ENCODE data around the gene GJD3.

The GJD3 gene

DNA sequence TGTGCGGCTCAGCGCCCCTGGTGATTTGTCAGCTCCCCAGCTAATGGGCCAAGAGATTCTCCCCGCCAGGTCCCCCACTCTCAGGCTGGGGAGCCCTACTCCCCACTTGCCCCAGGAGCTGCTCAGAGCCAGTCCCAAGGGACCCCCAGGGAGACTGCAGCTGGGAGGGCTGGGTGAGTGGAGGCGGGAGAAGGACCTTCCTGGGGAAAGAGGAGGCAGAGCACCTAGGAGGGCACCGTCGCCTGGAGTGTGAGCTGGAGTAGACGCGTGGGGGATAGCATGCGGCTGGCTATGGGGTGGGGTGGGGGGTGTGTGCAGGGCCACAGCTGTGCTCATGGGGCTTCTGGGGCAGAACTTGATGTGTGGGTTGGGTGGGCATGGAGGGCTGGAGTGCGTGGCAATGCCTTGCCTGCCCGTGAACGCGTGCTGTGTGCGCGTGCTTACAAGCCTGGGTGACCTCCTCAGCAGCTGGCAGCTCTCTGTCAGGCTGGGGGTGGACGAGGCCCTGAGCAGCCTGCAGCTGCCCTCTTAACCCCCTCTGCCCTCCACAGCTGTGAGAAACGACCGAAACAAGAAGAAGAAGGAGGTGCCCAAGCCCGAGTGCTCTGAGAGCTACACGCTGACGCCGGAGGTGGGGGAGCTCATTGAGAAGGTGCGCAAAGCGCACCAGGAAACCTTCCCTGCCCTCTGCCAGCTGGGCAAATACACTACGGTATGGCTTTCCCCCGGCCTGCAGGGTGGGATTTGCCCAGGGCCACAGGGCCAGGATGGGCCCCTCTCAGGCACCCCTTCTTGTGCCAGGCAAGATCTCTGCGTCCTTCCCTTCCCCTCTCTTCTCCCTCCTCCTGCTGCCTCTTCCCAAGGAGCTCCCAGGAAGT, 12.9 kb downstream of the GJD3 start:
- DNase-seq (ENCODE audit: low read depth), result no peak

DNA sequence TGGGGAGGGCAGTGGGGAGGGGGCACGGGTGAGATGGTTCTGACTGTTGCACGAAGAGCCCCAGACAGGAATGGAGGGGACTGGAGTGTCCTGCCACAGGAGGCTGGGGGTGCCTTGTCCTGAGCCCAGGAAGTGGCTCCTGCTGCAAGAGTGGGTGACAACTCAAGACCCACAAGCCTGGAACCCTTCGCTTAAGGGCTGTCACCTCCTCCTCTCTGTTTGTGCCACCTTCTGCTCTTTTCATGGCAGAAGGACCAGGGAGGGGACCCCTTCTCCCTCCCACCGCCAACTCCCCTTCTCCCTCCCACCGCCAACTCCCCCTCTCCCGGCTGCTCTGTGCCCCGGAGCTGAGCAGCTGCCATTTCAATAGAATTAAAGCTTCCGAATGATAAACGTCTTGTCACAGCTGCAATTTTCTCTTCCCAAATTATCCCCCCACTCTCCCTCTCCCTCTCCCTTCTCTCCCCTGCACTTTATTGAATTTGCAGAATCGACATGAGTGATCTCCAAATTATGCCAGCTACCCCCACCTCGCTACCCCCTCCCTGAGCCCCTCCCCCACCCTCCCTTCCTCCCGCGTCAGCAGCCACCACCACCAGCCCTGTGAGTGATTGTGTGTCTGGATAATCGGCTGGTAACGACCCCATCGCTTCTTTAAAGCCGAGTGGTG, 13.7 kb downstream of the GJD3 start:
- DNase-seq (ENCODE audit: low read depth), result no peak

DNA sequence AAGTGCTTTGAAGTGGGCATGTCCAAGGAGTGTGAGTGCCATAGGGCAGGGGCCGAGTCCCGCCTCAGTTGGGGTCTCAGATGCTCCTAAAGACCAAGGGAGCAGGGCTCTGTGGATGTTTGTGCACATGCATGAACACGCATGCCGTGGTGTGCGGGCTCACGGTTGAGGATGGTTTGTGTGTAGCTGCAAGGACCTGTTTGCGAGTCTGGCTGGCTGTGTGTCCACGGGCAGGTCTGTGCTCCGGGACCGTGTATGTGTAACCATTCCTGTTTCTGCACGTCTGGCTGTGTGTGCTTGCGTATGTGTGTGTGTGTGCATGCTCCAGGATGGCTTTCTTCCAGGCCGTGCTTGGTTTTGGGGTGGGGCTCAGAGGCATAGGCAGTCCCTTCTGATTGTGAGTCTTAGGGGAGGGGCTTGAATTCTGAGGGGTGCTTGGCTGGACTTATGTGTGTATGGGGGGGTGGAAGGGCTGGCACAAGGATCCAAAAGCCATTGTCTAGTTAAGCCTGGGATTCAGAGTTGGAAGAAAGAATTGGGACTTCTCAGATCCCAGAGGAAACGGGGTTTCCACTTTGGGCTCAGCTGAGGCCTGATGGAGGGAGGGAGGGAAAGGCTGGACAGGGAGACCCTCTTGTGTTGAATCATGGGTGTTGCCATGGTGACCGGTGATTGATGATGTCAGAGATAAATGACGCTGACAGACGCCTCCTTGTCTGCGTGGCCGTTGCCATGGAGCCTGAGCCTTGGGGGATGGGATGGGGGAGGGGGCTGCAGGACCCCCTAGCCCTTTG, 14.4 kb downstream of the GJD3 start:
- DNase-seq (ENCODE audit: low read depth), result no peak

DNA sequence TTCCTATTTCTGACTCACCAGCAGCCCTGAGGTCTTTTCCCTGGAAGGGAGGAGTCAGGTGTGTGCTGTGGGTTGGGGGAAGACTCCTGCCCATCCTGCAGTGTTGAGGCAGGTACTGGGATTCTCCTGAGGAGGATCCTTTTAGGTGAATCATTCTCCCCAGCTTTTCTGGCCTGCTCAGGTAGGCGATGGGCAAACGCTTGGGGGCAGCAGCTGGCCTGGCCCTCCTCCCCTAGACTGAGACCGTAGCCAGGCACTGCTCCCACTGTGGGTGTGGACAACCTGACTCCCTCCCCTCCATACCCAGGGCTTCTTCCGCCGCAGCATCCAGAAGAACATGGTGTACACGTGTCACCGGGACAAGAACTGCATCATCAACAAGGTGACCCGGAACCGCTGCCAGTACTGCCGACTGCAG, 15.1 kb downstream of the GJD3 start:
- no peak for DNase-seq (ENCODE audit: low read depth)

DNA sequence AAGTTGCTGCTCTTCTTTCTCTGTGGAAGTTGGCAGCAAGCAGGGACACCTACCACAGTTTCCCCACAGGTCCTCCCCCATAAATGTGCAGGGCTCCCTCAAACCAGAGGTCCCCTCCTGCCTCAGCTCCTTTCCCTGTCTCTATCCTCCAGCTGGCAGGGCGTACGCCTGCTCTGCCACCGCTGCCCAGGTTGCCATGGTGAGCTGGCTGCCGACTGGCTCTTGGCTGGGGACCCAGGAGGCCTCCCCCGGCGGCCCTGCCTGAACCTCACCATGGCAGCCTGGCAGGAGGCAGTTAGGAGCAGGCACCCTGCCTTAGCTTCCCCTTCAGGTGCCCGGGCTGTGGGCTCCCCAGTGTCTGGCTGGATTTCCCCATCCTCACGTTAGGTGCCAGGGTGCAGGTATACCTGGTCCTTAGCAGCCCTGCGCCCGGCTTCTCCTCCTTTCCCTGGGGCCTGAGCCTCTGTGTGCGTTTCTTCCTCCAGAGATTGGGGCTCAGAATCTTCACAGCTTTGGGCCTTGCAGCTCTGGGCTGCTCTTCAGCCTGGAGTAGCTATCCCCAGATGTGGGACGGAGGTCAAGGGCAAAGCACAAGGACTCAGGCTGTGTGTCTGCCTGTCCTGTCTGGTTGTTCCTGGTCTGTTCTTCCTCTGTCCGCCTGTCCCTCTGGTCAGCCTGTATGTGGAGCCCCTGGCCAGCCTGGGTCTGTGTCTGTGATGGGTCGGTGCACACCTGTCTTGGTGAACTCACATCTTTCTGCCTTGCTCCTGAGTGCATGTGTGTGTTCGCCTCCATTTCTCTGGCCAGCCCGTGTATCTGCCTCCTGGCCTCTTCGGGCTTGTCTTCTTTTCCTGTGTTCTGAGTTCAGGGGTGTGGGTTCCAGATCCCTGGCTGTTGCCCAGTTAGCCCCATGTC, 15.7 kb downstream of the GJD3 start:
- DNase-seq (ENCODE audit: low read depth), result no peak

DNA sequence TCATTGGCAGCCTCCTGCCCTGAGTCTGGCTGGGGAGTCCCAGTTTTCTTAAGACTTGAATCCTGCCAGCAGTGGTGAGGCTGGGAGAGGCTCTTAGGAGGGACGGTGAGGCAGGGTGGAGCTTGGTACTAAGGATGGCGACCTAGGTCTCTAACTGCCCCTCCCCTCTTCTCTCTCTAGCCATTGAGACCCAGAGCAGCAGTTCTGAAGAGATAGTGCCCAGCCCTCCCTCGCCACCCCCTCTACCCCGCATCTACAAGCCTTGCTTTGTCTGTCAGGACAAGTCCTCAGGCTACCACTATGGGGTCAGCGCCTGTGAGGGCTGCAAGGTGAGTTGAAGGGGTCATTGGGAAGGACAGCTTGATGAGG, 16.4 kb downstream of the GJD3 start:
- DNase-seq (ENCODE audit: low read depth), result no peak

DNA sequence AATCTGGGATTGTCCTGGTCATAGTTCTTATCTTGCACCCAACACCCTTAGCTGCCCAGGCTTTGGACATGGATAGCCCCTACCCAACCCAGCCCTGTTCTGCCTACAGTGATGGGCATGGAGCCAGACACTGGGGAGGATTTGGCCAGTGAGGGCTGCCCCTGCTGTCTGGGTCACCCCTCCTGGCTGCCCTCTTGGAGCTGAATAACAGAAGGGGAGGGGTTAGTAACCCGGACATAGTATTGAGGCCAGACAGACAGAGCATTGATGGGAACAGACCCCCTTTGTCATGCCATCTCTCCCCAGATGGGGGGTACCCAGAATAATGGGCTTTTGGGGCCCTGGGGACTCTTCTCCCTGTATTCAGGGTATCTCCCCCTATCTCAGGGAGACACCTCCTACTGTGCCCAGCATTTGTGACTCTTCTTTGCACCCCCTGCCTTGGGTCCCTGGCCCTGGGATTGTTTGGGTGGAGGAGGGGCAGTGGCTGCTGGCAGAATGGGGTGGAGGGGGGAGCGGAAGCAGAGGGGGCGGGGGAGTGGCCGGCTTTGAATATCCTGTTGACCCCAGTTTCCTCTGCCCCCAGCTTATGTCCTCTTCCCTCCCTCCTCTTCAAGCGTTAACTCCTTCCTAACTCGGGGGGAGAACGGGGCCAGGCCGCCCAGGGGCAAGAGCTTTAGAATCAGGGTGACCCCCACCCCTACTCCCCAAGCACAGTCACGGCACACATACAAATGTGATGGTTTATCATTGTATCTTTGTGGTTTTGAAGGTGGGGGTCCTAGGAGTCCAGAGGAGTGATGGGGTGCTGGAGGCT, 17.0 kb downstream of the GJD3 start:
- DNase-seq (ENCODE audit: low read depth), result no peak

DNA sequence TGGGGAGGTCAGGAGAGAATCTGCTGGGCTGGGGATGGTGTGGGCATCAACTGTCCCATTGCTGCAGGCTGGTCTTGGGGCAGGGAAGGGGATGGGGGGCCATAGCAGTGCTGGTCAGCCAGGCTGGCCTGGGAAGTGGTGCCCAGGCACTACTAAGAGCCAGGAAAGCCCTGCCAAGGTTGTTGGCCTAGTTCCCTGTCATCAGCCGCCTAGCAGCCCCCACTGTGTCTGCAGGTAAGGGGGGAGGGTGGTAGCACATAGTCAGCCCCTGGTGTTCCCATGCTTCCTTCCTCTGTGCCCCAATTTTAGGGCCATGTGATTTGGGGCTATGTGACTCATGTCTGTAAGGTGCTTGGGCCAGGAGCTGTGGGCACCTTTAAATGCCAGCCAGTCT, 17.8 kb downstream of the GJD3 start:
- no peak for DNase-seq (ENCODE audit: low read depth)

DNA sequence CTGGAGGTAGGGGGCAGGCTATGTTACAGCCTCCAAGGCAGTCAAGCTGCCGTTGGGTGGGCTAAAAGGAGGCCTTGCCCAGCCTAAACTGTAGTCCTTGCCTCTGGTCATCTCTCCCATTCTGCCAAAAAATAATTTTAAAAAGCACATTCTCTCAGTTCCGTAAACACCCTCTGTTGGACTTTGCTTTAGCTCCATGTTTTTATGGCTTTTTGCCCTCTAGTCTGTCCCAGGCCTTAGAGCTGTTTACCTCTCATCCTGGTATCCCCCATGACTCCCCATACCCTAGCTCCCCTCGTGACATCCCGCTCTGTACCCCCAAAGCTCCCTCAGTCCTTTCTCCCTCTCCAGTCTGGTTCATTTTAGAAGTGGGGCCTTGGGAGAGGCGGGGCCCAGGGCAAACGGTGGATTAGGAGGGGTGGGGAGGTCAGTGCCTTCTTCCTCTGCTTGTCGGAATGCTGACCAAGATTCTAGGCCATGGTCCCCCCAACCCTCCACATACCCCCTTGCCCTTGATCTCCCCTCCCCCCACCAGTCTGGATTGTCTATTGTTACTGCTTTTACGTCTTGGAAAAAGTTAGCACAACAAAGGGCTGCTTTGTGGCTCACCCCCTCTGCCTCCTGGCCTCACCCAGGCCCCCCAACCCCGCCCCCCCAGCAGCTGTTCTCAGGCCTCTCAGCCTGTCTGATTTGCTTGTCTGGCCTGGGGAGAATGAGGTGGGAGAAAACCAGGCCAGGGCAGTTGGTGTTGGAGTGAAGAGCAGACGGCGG, 18.4 kb downstream of the GJD3 start:
- no peak for DNase-seq (ENCODE audit: low read depth)

DNA sequence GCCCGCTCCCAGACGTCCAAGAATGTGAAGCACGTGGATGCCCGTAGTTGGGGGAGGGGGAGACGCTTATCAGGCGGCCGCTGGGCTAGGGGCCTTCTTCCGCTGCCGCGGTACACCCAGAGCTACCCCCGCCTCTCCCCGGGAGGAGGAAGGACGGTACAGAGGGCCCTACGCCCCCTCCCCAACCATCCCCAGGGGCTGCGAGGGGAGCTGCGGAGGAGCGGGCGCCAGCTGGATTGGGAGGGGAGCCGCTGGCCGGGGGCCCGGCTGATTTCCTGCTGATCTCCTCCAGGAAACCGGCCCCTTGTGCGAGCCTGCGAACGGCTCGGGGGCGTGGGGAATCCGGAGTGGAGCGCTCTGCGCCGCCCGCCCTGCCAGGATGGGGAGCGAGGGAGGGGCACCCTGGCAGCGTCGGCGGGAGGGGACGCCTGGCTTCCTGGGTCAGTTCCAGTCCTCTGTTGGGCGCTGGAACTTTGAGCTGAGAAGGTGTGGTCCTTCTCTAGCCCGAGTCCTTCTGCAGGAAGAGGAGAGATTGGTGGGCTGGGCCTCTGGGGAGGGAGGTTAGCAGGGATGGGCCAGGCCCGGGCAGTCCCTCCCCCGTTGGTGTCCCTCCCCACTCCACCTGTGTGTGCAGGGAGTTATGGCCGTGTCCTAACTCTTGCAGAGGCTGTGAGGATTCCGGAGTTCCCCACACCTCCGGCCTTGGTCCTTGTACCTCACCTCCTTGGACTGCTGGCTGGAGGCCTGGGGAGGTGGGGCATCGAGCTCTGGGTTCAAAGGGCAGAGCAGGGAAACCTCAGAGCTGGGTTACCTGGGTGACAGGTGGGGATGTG, 19.2 kb downstream of the GJD3 start:
- DNase-seq (ENCODE audit: low read depth), result no peak

DNA sequence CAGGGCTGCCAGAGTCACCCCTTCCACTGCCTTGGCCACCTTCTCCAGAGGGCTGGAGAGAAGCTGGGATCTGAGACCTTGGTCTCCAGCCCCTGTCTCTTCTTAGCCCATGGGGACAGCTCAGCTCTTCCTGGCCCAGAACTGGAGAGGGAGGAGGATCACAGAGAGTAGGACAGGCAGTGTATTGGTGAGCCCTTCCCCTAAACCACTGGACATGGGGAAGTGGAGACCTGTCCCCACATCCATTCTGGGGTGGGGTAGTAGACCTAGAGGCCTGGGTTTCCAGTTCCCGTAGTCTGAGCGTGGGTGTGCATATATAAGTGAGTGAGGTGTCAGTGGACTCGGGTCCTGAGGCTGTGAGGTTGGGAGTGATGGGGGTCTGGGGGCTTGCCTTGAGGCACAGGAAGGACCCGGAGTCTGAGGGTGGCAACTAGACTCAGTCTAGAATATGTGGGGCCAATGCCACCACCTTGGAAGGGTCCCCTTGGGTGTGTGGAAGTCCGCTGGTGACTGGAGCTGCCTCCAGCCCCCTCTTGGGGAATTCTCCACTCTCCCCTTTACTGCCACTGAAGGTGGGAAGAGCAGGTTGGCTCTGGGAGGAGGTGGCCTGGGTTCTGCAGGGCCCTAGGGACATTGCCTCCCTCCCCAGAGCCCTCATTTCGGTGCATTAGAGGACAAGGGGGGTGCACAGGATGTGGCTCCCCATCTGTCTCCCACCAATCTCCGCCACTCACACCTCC, 19.9 kb downstream of the GJD3 start:
- DNase-seq (ENCODE audit: low read depth), result no peak

DNA sequence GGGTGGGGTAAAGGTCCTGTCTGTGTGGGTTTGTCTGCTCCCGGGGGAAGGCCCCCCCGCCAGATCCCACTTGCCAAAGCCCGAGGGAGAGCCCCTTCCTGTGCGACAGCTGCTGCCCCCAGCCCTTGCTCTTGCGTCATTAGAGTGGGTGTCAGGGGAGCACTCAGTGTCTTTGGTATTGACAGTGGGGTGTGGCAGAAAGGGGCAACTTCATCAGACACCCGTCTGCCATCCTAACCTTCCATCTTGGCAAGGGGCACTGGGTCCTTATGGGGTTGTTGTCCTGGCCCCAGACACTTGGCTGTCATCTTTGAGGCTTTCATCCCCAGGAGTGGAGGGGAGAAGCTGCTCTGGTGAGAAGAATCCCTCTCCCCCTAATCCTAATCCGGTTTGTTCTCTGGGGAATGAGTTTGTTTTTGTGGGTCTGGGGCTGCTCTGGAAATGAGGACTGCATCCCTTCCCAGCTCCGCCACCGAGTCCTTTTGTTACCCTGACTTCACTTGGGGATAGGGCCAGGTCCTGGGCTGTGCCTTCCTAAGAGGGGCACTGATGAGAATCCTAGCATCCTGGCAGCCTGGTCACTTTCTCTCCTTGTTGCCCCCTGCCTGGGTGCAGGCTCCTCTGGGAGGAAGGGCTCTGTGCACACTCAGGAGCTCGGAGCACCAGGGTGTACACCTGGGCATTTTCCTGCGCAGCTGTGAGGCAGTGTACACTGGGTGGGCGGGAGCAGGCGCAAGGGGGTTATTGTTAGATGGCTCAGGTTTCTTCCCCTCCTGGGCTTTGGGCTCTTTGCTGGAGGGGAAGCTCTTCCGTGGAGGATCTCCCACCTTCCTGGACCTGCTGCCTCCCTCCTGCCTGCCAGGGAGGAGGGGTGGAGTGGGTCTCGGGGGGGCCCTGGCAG, 21.1 kb downstream of the GJD3 start:
- DNase-seq (ENCODE audit: low read depth), result no peak

DNA sequence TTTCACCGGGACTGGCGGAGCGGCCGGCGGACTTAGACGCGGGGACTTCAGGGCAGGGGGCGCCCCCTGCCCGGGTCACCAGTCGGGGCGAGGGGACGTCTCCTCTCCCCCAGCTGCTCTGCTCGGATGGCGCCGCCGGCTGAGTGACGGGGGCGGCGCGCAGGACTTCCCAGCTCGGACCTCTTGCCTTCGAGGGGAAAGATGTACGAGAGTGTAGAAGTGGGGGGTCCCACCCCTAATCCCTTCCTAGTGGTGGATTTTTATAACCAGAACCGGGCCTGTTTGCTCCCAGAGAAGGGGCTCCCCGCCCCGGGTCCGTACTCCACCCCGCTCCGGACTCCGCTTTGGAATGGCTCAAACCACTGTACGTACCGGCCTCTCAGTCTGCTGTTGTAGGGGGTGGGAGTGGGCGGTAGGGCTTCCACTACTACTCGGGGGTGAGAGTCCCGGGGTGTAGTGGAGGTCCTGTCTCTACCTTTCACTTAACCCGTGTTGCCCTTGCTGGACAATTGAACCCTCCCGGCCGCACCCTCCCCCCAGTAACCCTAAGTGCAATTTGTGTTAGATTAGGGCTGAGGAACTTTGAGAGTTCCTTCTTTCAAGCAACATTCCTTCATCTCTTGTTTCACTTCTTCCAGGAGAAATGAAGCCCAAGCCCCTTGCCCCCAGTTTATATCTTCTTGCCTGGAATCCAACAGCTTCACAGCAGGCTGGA, 21.9 kb downstream of the GJD3 start:
- no peak for DNase-seq (ENCODE audit: low read depth)

DNA sequence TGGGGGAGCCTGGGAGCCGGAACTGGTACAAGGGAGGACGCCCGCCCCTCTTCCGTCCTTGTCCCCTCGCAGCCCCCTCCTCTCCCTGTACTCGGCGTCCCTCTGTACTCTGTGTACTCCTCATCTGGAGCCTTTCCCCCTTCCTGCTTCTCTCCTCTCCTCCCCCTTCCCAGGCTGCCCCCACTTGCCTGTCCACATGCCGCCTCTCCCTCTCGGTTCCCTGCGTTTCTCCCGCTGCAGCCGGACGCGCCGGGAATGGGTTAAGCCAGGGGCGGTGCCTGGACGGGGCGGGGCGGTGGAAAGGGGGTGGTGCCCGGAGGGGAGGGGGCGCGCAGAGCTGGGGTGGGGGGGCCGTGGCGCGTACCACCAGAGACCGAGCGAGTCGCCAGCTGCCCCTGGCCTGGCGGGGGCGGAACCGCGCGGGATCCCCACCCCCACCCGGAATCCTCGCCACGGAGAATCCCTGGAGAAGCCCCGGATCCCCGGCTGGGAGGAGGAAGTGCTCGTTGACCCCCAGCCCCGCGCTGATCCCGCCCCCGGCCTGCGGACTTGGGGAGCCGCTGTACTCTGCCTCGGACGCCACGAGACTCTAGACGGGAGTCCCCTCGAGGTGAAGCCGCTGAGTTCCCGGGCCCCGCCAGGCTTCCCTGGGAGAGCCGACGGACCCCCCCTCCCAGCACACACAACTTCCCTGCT, 22.6 kb downstream of the GJD3 start:
- DNase-seq (ENCODE audit: low read depth), result no peak

DNA sequence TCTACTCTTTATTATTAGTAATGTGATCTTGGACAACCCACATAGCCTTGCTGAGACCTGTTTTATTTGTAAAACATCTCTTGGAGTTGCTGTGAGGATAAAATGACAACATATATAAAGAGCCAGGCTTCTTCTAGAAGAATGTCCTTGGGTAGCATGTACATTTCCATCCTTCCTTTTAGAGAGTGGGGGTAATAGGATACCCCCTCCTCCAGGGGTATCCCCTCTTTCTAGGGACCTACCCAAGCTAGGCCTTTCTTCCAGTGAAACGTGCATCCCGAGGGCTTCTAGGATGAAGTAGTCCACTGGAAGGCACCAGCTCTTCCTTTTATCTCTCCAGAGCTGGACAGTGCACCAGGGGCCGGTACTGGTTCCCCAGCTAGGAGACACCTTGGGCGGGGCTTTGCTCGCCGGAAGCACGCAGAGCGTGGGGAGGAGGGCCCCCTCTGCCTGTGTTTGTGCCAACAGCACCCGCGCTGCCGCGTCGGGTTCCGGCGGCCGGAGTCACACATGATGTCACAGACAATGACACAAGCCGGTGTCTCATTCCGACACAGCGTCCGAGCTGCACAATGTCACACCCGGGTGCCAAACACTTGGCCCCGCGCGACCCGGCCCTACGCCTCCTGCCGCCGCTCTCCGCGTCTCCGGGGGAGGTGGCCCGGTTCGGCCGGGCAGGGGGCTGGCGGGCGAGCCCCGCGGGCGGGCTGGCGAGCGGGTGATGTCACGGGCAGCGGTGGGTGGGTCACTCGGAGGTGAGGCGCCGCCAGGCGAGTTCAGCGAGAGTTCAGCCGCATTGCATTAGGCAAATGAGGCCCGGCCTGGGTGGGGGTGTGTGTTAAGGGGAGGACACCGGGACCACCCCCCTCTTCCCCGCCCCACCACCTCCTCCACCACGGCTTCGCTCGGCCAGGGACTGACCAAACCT, 23.4 kb downstream of the GJD3 start:
- no peak for DNase-seq (ENCODE audit: low read depth)
